DND-41 (cell line): ENCODE data around the gene GUCD1.

Source experiments
- EZH2 ChIP-seq: IDR thresholded peaks from 3 replicates; pipeline ENCODE4 v1.6.1; 2012; ENCODE audit warnings: borderline replicate concordance, low read depth, mild to moderate bottlenecking, moderate library complexity, low read length, inconsistent platforms; ENCODE audit not compliant: severe bottlenecking
- TF ChIP-seq, protein P1 (sequence below): IDR thresholded peaks from 2 replicates; pipeline ENCODE4 v1.5.1; 2012; ENCODE audit warnings: borderline replicate concordance, low read length, moderate library complexity, mild to moderate bottlenecking; ENCODE audit not compliant: poor library complexity, severe bottlenecking; ENCODE audit errors: extremely low read depth

- TF ChIP-seq, protein P1, sequence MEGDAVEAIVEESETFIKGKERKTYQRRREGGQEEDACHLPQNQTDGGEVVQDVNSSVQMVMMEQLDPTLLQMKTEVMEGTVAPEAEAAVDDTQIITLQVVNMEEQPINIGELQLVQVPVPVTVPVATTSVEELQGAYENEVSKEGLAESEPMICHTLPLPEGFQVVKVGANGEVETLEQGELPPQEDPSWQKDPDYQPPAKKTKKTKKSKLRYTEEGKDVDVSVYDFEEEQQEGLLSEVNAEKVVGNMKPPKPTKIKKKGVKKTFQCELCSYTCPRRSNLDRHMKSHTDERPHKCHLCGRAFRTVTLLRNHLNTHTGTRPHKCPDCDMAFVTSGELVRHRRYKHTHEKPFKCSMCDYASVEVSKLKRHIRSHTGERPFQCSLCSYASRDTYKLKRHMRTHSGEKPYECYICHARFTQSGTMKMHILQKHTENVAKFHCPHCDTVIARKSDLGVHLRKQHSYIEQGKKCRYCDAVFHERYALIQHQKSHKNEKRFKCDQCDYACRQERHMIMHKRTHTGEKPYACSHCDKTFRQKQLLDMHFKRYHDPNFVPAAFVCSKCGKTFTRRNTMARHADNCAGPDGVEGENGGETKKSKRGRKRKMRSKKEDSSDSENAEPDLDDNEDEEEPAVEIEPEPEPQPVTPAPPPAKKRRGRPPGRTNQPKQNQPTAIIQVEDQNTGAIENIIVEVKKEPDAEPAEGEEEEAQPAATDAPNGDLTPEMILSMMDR = no peak
- TF ChIP-seq EZH2 = no peak
These were observed 30.0 kb upstream of the GUCD1 start for GRCh38 chr22:24584871-24585411.
